Endothelial cell of umbilical vein (primary cell): Measurements from ENCODE around the gene ARF5.

ENCODE experiments used
- EZH2 ChIP-seq: IDR thresholded peaks from 2 replicates; pipeline ENCODE4 v1.6.1; 2012; ENCODE audit warnings: borderline replicate concordance, low read depth, mild to moderate bottlenecking, moderate library complexity, low read length, inconsistent platforms; ENCODE audit not compliant: severe bottlenecking
- FOS ChIP-seq: IDR thresholded peaks from 2 replicates; pipeline ENCODE4 v1.6.1; 2011; ENCODE audit warnings: mild to moderate bottlenecking, low read length, moderate library complexity, borderline replicate concordance; ENCODE audit not compliant: insufficient read depth
- GATA2 ChIP-seq: IDR thresholded peaks from 2 replicates; pipeline ENCODE4 v1.7.0; 2011; ENCODE audit warnings: low read depth, mild to moderate bottlenecking, moderate library complexity, mixed read lengths, low read length; ENCODE audit not compliant: insufficient read length, insufficient read depth
- JUN ChIP-seq: IDR thresholded peaks from 2 replicates; pipeline ENCODE4 v1.6.1; 2011; ENCODE audit warnings: borderline replicate concordance, low read depth; ENCODE audit not compliant: insufficient read length, insufficient read depth
- MYC ChIP-seq: IDR thresholded peaks from one replicate; pipeline ENCODE4 v1.6.1; 2011; ENCODE audit warnings: mild to moderate bottlenecking, low read depth, low read length
- POLR2A ChIP-seq: IDR thresholded peaks from 2 replicates; pipeline ENCODE4 v1.6.1; 2012; ENCODE audit warnings: low read depth, mild to moderate bottlenecking, control low read depth, low read length
- POLR2AphosphoS5 ChIP-seq: IDR thresholded peaks from 2 replicates; pipeline ENCODE4 v1.6.1; 2012; ENCODE audit warnings: low read depth, mild to moderate bottlenecking, control low read depth, low read length, moderate library complexity; ENCODE audit not compliant: insufficient read depth
- TF ChIP-seq, protein P1 (sequence below), 2 donors: IDR thresholded peaks; 1 replicate in 1 of 2; 2 replicates in 1 of 2; pipeline ENCODE4 v1.5.1; 2011; ENCODE audit warnings: low read length in 2 of 2, mild to moderate bottlenecking in 2 of 2, moderate library complexity in 2 of 2, control low read depth in 1 of 2, inconsistent platforms in 1 of 2, low read depth in 1 of 2; ENCODE audit not compliant: insufficient read depth in 1 of 2; ENCODE audit errors: extremely low read depth in 1 of 2
- TF ChIP-seq, protein P2 (sequence below): IDR thresholded peaks from 2 replicates; pipeline ENCODE4 v1.6.1; 2011; ENCODE audit not compliant: insufficient read depth, insufficient read length

- no peak for TF ChIP-seq POLR2AphosphoS5
- TF ChIP-seq, protein P1, sequence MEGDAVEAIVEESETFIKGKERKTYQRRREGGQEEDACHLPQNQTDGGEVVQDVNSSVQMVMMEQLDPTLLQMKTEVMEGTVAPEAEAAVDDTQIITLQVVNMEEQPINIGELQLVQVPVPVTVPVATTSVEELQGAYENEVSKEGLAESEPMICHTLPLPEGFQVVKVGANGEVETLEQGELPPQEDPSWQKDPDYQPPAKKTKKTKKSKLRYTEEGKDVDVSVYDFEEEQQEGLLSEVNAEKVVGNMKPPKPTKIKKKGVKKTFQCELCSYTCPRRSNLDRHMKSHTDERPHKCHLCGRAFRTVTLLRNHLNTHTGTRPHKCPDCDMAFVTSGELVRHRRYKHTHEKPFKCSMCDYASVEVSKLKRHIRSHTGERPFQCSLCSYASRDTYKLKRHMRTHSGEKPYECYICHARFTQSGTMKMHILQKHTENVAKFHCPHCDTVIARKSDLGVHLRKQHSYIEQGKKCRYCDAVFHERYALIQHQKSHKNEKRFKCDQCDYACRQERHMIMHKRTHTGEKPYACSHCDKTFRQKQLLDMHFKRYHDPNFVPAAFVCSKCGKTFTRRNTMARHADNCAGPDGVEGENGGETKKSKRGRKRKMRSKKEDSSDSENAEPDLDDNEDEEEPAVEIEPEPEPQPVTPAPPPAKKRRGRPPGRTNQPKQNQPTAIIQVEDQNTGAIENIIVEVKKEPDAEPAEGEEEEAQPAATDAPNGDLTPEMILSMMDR (IDR thresholded peaks at IDR 0.05; ENCODE audit: extremely low read depth in 1 of 2, insufficient read depth in 1 of 2, low read depth in 1 of 2, low read length in 2 of 2) = no peak
- no peak for TF ChIP-seq FOS
- no peak for TF ChIP-seq POLR2A
- no peak for TF ChIP-seq MYC
- TF ChIP-seq EZH2 = no peak
- TF ChIP-seq, protein P2, sequence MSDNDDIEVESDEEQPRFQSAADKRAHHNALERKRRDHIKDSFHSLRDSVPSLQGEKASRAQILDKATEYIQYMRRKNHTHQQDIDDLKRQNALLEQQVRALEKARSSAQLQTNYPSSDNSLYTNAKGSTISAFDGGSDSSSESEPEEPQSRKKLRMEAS = no peak
- TF ChIP-seq JUN = no peak
- no peak for TF ChIP-seq GATA2
Observed at GRCh38 chr7:127591591-127591990, 3.4 kb downstream of the ARF5 start.
